Stimulated activated naive CD8-positive, alpha-beta T cell treated with anti-CD3 and anti-CD28 coated beads, Interleukin-15, Interleukin-2, amounts not matched to agents 100 ng/mL and 50 ng/mL, for 24 hours (primary cell): ENCODE data around the gene IL19.

Experiments
- H3K27ac Mint-ChIP-seq: one replicate; pipeline ENCODE4 v1.8.0; 2021; ENCODE audit warnings: mild to moderate bottlenecking, mixed read lengths
- H3K27me3 Mint-ChIP-seq: one replicate; pipeline ENCODE4 v1.8.0; 2021; ENCODE audit warnings: mixed read lengths
- H3K36me3 Mint-ChIP-seq: one replicate; pipeline ENCODE4 v1.8.0; 2021; ENCODE audit warnings: low read depth, mixed read lengths
- H3K4me1 Mint-ChIP-seq: one replicate; pipeline ENCODE4 v1.8.0; 2021; ENCODE audit warnings: low read depth, mixed read lengths
- H3K4me3 Mint-ChIP-seq: one replicate; pipeline ENCODE4 v1.8.0; 2021; ENCODE audit warnings: mild to moderate bottlenecking, mixed read lengths
- H3K9me3 Mint-ChIP-seq: one replicate; pipeline ENCODE4 v1.8.0; 2021; ENCODE audit warnings: mixed read lengths

The IL19 gene

GRCh38 chr1:206855859-206856258 is 85.3 kb downstream of the IL19 start:
- no peak overlapping the region for H3K4me3 Mint-ChIP-seq
- no peak overlapping the region for H3K27ac Mint-ChIP-seq
- H3K36me3 Mint-ChIP-seq, result no peaks in the 10 kb centered on the region
- peaks cover 6% of the 10 kb centered on the region for H3K9me3 Mint-ChIP-seq
- H3K27me3 Mint-ChIP-seq, result peaks cover 6% of the 10 kb centered on the region
- H3K4me1 Mint-ChIP-seq, result peaks cover 5% of the 10 kb centered on the region

GRCh38 chr1:206856674-206857464 is 86.3 kb downstream of the IL19 start:
- no peak overlapping the region for H3K4me3 Mint-ChIP-seq
- H3K36me3 Mint-ChIP-seq, result no peaks in the 10 kb centered on the region
- H3K27ac Mint-ChIP-seq, result no peak overlapping the region
- H3K9me3 Mint-ChIP-seq, result peaks cover 6% of the 10 kb centered on the region
- H3K27me3 Mint-ChIP-seq, result peaks cover 11% of the 10 kb centered on the region
- peaks cover 5% of the 10 kb centered on the region for H3K4me1 Mint-ChIP-seq

GRCh38 chr1:206859082-206859521 is 88.5 kb downstream of the IL19 start:
- Mint-ChIP-seq H3K4me1 (peaks cover 5% of the 10 kb centered on the region), H3K9me3 (no peaks in the 10 kb centered on the region), H3K27ac (no peak overlapping the region), H3K36me3 (no peaks in the 10 kb centered on the region), H3K27me3 (peaks cover 20% of the 10 kb centered on the region), H3K4me3 (no peak overlapping the region)

GRCh38 chr1:206860165-206860564 is 89.6 kb downstream of the IL19 start:
- no peak overlapping the region for H3K27ac Mint-ChIP-seq
- peaks cover 10% of the 10 kb centered on the region for H3K4me1 Mint-ChIP-seq
- H3K36me3 Mint-ChIP-seq, result no peaks in the 10 kb centered on the region
- H3K9me3 Mint-ChIP-seq, result no peaks in the 10 kb centered on the region
- no peak overlapping the region for H3K4me3 Mint-ChIP-seq
- H3K27me3 Mint-ChIP-seq, result peaks cover 20% of the 10 kb centered on the region

- Mint-ChIP-seq H3K9me3 (no peaks in the 10 kb centered on the region), H3K4me3 (no peak overlapping the region), H3K4me1 (peaks cover 20% of the 10 kb centered on the region)
Measured at GRCh38 chr1:206863266-206863665, 92.7 kb downstream of the IL19 start.

GRCh38 chr1:206864939-206865671 is 94.5 kb downstream of the IL19 start, which contains the start of gene IL20:
Gene IL20 (plus strand): TSS chr1:206865623. CDS start chr1:206865853, 230 bp downstream.
- Mint-ChIP-seq H3K4me1 (peaks cover 17% of the 10 kb centered on the region), H3K9me3 (no peaks in the 10 kb centered on the region), H3K27me3 (peaks cover 26% of the 10 kb centered on the region), H3K27ac (no peak within 1 kb of the TSS), H3K4me3 (no peak within 1 kb of the TSS), H3K36me3 (no peaks in the 10 kb centered on the region)

More at GRCh38 chr1:206863266-206863665, 92.7 kb downstream of the IL19 start:
- Mint-ChIP-seq H3K27ac (no peak overlapping the region), H3K27me3 (peaks cover 25% of the 10 kb centered on the region), H3K36me3 (no peaks in the 10 kb centered on the region)

GRCh38 chr1:206866062-206866461 is 95.5 kb downstream of the IL19 start:
- Mint-ChIP-seq H3K27ac (no peak overlapping the region), H3K27me3 (peaks cover 22% of the 10 kb centered on the region)

GRCh38 chr1:206867239-206867638 is 96.7 kb downstream of the IL19 start:
- peaks cover 16% of the 10 kb centered on the region for H3K27me3 Mint-ChIP-seq
- H3K4me3 Mint-ChIP-seq, result no peak overlapping the region
- no peak overlapping the region for H3K27ac Mint-ChIP-seq
- no peaks in the 10 kb centered on the region for H3K36me3 Mint-ChIP-seq
- peaks cover 3% of the 10 kb centered on the region for H3K9me3 Mint-ChIP-seq
- H3K4me1 Mint-ChIP-seq, result peaks cover 17% of the 10 kb centered on the region

More at GRCh38 chr1:206866062-206866461, 95.5 kb downstream of the IL19 start:
- Mint-ChIP-seq H3K4me1 (peaks cover 17% of the 10 kb centered on the region), H3K36me3 (no peaks in the 10 kb centered on the region), H3K9me3 (no peaks in the 10 kb centered on the region), H3K4me3 (no peak overlapping the region)

- no peak overlapping the region for H3K27ac Mint-ChIP-seq
- H3K36me3 Mint-ChIP-seq, result no peaks in the 10 kb centered on the region
- peaks cover 17% of the 10 kb centered on the region for H3K4me1 Mint-ChIP-seq
- peaks cover 14% of the 10 kb centered on the region for H3K27me3 Mint-ChIP-seq
- no peak overlapping the region for H3K4me3 Mint-ChIP-seq
- peaks cover 3% of the 10 kb centered on the region for H3K9me3 Mint-ChIP-seq
Measured at GRCh38 chr1:206867716-206868115, 97.1 kb downstream of the IL19 start.

GRCh38 chr1:206868264-206868663 is 97.7 kb downstream of the IL19 start:
- H3K27me3 Mint-ChIP-seq, result peaks cover 9% of the 10 kb centered on the region
- H3K36me3 Mint-ChIP-seq, result no peaks in the 10 kb centered on the region
- no peak overlapping the region for H3K27ac Mint-ChIP-seq
- no peak overlapping the region for H3K4me3 Mint-ChIP-seq
- H3K4me1 Mint-ChIP-seq, result peaks cover 17% of the 10 kb centered on the region
- peaks cover 3% of the 10 kb centered on the region for H3K9me3 Mint-ChIP-seq

GRCh38 chr1:206872139-206872538 is 101.6 kb downstream of the IL19 start:
- peaks cover 8% of the 10 kb centered on the region for H3K9me3 Mint-ChIP-seq
- no peak overlapping the region for H3K27ac Mint-ChIP-seq
- no peak overlapping the region for H3K4me3 Mint-ChIP-seq
- no peaks in the 10 kb centered on the region for H3K4me1 Mint-ChIP-seq
- peaks cover 8% of the 10 kb centered on the region for H3K27me3 Mint-ChIP-seq
- H3K36me3 Mint-ChIP-seq, result no peaks in the 10 kb centered on the region

- H3K36me3 Mint-ChIP-seq, result peaks cover 4% of the 10 kb centered on the region
- H3K27me3 Mint-ChIP-seq, result peaks cover 8% of the 10 kb centered on the region
- no peak overlapping the region for H3K4me3 Mint-ChIP-seq
- no peak overlapping the region for H3K27ac Mint-ChIP-seq
- H3K4me1 Mint-ChIP-seq, result no peaks in the 10 kb centered on the region
- H3K9me3 Mint-ChIP-seq, result peaks cover 15% of the 10 kb centered on the region
Measured at GRCh38 chr1:206873603-206874188, 103.1 kb downstream of the IL19 start.

- H3K4me3 Mint-ChIP-seq, result no peak overlapping the region
- H3K27ac Mint-ChIP-seq, result no peak overlapping the region
- H3K9me3 Mint-ChIP-seq, result peaks cover 22% of the 10 kb centered on the region
- peaks cover 5% of the 10 kb centered on the region for H3K4me1 Mint-ChIP-seq
- peaks cover 4% of the 10 kb centered on the region for H3K36me3 Mint-ChIP-seq
- peaks cover 3% of the 10 kb centered on the region for H3K27me3 Mint-ChIP-seq
Measured at GRCh38 chr1:206875752-206876377, 105.3 kb downstream of the IL19 start.

GRCh38 chr1:206878456-206878855 is 107.9 kb downstream of the IL19 start:
- Mint-ChIP-seq H3K36me3 (peaks cover 4% of the 10 kb centered on the region), H3K4me1 (peaks cover 5% of the 10 kb centered on the region), H3K9me3 (peaks cover 19% of the 10 kb centered on the region), H3K4me3 (no peak overlapping the region), H3K27me3 (peaks cover 3% of the 10 kb centered on the region), H3K27ac (no peak overlapping the region)
